HepG2 (cell line): ENCODE results near the gene INTS1. TPM values are rescaled to one million over a fixed set of nuclear protein-coding genes. Genes with fewer than 3 reads are reported as not detected.

Experiments
- ATAC-seq: fragments of 200-7000 bp; cut with Tn5 transposase; 3 replicates; pipeline ENCODE4 v1.9.1; 2020; ENCODE audit warnings: mild to moderate bottlenecking, moderate library complexity
- BruUV-seq: library from RNA; stranded (reverse); fragments of 400-500 nt; replicated peaks from 2 replicates; lab custom pipeline; 2021; lab: Mats Ljungman, UMichigan
- CTCF ChIA-PET: fragments of 300-600 bp; formaldehyde crosslinking; extraction: SDS; loops from one replicate; lab custom pipeline; 2021; ENCODE audit warnings: low total read pairs, inconsistent platforms, low intra/inter-chr PET ratio; lab: Yijun Ruan, JAX
- POLR2A ChIA-PET: fragments of 350-600 bp; sonication (Branson Sonifier 250); formaldehyde crosslinking; loops from one replicate; lab custom pipeline; 2020; ENCODE audit warnings: antibody characterized with exemption, inconsistent platforms; lab: Yijun Ruan, JAX
- DNase-seq: peaks from one replicate; pipeline ENCODE4 v3.0.0-alpha.2; 2015; ENCODE audit warnings: low spot score
- FAIRE-seq: peaks from 3 replicates; lab custom pipeline; 2011; peaks lifted over from hg19 to GRCh38; lab: Jason Lieb, UNC
- H2AFZ ChIP-seq: one replicate; pipeline ENCODE4 v1.6.1; 2011; ENCODE audit warnings: low read length, inconsistent platforms
- H3K27ac ChIP-seq: fragments of 300-600 bp; 3 replicates; pipeline ENCODE4 v1.8.0; 2011; ENCODE audit warnings: mixed run types, mild to moderate bottlenecking, mixed read lengths, low read length, inconsistent platforms; ENCODE audit not compliant: insufficient read depth; ENCODE audit errors: extremely low read length
- H3K27me3 ChIP-seq, 2 experiments: fragments of 200-600 bp in 1 of 2; 2 replicates in 1 of 2; 3 replicates in 1 of 2; pipeline versions ENCODE4 v1.6.0 to v1.8.0; 2011; ENCODE audit warnings: low read length in 2 of 2, mild to moderate bottlenecking in 2 of 2, moderate library complexity in 2 of 2, inconsistent platforms in 1 of 2; ENCODE audit not compliant: insufficient read depth in 2 of 2, control insufficient read depth in 1 of 2
- H3K36me3 ChIP-seq, 2 experiments: fragments of 200-600 bp in 1 of 2; replicated peaks in 1 of 2; 2 replicates in 1 of 2; 3 replicates in 1 of 2; pipeline versions ENCODE4 v1.5.1 to v1.8.0; 2011; ENCODE audit warnings: low read length in 2 of 2, inconsistent platforms in 1 of 2; ENCODE audit not compliant: insufficient read depth in 2 of 2, control insufficient read depth in 1 of 2
- H3K4me1 ChIP-seq: 2 replicates; pipeline ENCODE4 v1.5.1; 2012; ENCODE audit warnings: low read length, inconsistent platforms; ENCODE audit not compliant: insufficient read depth
- H3K4me2 ChIP-seq: 2 replicates; pipeline ENCODE4 v1.6.0; 2011; ENCODE audit warnings: low read depth, low read length, inconsistent platforms
- H3K4me3 ChIP-seq, 3 experiments: fragments of 200-600 bp in 1 of 3; sonication (generic), shearing (Covaris generic) in 1 of 3; replicated peaks in 1 of 3; 2 replicates each; pipeline ENCODE4 v1.5.1; 2011 to 2016; ENCODE audit warnings: low read length in 3 of 3, inconsistent platforms in 2 of 3, low read depth in 2 of 3, mild to moderate bottlenecking in 2 of 3, control low read depth in 1 of 3, mixed read lengths in 1 of 3; ENCODE audit not compliant: insufficient read depth in 1 of 3
- H3K79me2 ChIP-seq: one replicate; pipeline ENCODE4 v1.6.1; 2011; ENCODE audit warnings: low read length, inconsistent platforms; ENCODE audit not compliant: insufficient read depth
- H3K9ac ChIP-seq: 2 replicates; pipeline ENCODE4 v1.6.0; 2011; ENCODE audit warnings: mild to moderate bottlenecking, low read depth, low read length, inconsistent platforms; ENCODE audit not compliant: insufficient read depth
- H3K9me3 ChIP-seq: 2 replicates; pipeline ENCODE4 v1.5.1; 2012; ENCODE audit warnings: mild to moderate bottlenecking, low read length
- H4K20me1 ChIP-seq: 2 replicates; pipeline ENCODE4 v1.6.0; 2011; ENCODE audit warnings: inconsistent platforms, mild to moderate bottlenecking, low read length, moderate library complexity; ENCODE audit not compliant: insufficient read depth
- GATA4 ChIP-seq: sonication (generic); IDR thresholded peaks from 2 replicates; pipeline ENCODE4 v1.6.1; 2016; ENCODE audit warnings: antibody characterized with exemption, low read depth, borderline replicate concordance
- MIER3 ChIP-seq: IDR thresholded peaks from 2 replicates; pipeline ENCODE4 v1.6.1; 2016; ENCODE audit warnings: missing compliant biosample characterization, borderline replicate concordance
- MTA3 ChIP-seq: sonication (generic); formaldehyde crosslinking; IDR thresholded peaks from 2 replicates; pipeline ENCODE4 v1.4.0; 2020; ENCODE audit warnings: missing genetic modification reagents
- TCF7L2 ChIP-seq: IDR thresholded peaks from 2 replicates; pipeline ENCODE4 v1.6.1; 2011; ENCODE audit warnings: mild to moderate bottlenecking, low read depth, low read length, moderate library complexity
- WGBS: methylation state at CpG from one replicate; pipeline ENCODE4 v1.1.6; 2017; ENCODE audit warnings: low lambda C conversion rate; 5-methylcytosine and 5-hydroxymethylcytosine counted together
- in situ Hi-C: cut with HindIII; loops from 2 replicates; pipeline ENCODE4 v1.10.0; 2017; ENCODE audit warnings: low pct_unique_long_range_greater_than_20kb; ENCODE audit not compliant: extremely low pct_ligation_motif_present
- intact Hi-C: fragments of 100-400 bp; cut with micrococcal nuclease; formaldehyde crosslinking; loops from one replicate; pipeline ENCODE4 v1.10.0; 2022; ENCODE audit not compliant: unreplicated experiment
- polyA plus RNA-seq, 8 experiments: library from polyadenylated mRNA; depleted of rRNA in 3 of 8; stranded (reverse) in 7 of 8; unstranded in 1 of 8; fragments of >200 nt; fragmentation: Illumina TruSeq in 4 of 8; extraction: Trizol in 4 of 8; gene quantifications; 2 replicates each; pipeline versions ENCODE4 v1.2.1 to v1.2.3, GENCODE V29; 2011 to 2016; ENCODE audit warnings: low read depth in 4 of 8, missing spikeins in 1 of 8, mixed read lengths in 1 of 8; ENCODE audit not compliant: insufficient read depth in 1 of 8
- total RNA-seq, 5 experiments: library from RNA; depleted of rRNA; stranded (reverse); fragments of >200 nt; fragmentation: Illumina TruSeq; extraction: Trizol; gene quantifications; 2 replicates each; pipeline ENCODE4 v1.2.3, GENCODE V29; 2016; ENCODE audit warnings: low read depth in 1 of 5
- TF ChIP-seq, protein P1 (sequence below): sonication (generic); formaldehyde crosslinking; IDR thresholded peaks from 2 replicates; pipeline ENCODE4 v1.5.0; 2020; ENCODE audit warnings: mild to moderate bottlenecking, missing genetic modification reagents, borderline replicate concordance
- TF ChIP-seq, protein P2 (sequence below): sonication (generic); formaldehyde crosslinking; IDR thresholded peaks from 2 replicates; pipeline ENCODE4 v1.4.0; 2020; ENCODE audit warnings: mild to moderate bottlenecking, missing genetic modification reagents
- TF ChIP-seq, protein P3 (sequence below): fragments of 450-650 bp; IDR thresholded peaks from 2 replicates; pipeline ENCODE4 v1.6.1; 2017; ENCODE audit warnings: mild to moderate bottlenecking
- TF ChIP-seq, protein P4 (sequence below): IDR thresholded peaks from 2 replicates; pipeline ENCODE4 v1.6.1; 2016; ENCODE audit warnings: low read depth

INTS1 gene
- total and polyA plus RNA-seq, 2 of the 13 experiments (the other 11 are each of a cell fraction or from before 2014, with no cell fraction given): 13.7 to 29.0 TPM

DNA sequence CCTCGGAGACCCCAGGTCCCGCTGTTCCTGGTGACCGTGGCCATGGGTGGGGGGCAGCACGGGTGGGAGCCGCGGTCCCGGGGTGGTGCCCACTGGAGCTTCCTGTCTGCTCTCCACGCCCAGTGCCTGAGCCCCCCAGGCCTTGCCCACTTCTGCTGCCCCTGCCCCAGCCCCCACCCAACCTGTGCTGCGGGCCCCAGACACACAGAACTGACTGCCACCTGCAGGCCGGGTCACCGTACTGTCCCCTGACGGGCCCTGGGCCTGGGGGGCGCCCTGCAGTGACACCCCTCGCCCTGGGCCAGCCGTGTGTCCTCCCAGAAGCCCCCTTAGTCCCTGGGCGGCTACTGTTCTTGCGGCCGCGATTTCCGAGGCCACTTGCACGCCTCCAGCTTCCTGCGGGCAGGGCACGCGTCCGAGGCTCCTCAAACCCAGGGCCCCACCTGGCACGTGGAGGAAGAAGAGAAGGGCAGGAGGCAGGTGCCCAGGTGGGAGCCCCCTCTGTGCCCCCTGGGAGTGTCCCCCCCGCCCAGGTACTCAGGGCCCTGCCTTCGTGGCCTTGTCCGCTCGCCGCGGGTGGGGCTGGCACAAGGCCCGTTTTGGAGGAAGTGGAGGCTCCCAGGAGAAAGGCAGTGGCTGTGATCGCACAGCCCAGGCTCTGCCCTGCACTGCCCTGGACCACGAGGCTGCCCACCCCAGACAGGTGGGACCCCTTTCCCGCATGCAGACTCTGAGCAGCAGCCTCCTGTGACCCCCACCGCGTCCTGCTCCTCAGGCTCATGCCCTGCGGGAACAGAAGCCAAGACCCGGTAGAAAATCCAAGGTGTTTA lies 41.4 kb upstream of the INTS1 start (continued):
- TF ChIP-seq, protein P1, sequence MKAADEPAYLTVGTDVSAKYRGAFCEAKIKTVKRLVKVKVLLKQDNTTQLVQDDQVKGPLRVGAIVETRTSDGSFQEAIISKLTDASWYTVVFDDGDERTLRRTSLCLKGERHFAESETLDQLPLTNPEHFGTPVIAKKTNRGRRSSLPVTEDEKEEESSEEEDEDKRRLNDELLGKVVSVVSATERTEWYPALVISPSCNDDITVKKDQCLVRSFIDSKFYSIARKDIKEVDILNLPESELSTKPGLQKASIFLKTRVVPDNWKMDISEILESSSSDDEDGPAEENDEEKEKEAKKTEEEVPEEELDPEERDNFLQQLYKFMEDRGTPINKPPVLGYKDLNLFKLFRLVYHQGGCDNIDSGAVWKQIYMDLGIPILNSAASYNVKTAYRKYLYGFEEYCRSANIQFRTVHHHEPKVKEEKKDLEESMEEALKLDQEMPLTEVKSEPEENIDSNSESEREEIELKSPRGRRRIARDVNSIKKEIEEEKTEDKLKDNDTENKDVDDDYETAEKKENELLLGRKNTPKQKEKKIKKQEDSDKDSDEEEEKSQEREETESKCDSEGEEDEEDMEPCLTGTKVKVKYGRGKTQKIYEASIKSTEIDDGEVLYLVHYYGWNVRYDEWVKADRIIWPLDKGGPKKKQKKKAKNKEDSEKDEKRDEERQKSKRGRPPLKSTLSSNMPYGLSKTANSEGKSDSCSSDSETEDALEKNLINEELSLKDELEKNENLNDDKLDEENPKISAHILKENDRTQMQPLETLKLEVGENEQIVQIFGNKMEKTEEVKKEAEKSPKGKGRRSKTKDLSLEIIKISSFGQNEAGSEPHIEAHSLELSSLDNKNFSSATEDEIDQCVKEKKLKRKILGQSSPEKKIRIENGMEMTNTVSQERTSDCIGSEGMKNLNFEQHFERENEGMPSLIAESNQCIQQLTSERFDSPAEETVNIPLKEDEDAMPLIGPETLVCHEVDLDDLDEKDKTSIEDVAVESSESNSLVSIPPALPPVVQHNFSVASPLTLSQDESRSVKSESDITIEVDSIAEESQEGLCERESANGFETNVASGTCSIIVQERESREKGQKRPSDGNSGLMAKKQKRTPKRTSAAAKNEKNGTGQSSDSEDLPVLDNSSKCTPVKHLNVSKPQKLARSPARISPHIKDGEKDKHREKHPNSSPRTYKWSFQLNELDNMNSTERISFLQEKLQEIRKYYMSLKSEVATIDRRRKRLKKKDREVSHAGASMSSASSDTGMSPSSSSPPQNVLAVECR: no peak
- TF ChIP-seq, protein P2, sequence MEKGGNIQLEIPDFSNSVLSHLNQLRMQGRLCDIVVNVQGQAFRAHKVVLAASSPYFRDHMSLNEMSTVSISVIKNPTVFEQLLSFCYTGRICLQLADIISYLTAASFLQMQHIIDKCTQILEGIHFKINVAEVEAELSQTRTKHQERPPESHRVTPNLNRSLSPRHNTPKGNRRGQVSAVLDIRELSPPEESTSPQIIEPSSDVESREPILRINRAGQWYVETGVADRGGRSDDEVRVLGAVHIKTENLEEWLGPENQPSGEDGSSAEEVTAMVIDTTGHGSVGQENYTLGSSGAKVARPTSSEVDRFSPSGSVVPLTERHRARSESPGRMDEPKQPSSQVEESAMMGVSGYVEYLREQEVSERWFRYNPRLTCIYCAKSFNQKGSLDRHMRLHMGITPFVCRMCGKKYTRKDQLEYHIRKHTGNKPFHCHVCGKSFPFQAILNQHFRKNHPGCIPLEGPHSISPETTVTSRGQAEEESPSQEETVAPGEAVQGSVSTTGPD (CRISPR knock-in tag): no peak

DNA sequence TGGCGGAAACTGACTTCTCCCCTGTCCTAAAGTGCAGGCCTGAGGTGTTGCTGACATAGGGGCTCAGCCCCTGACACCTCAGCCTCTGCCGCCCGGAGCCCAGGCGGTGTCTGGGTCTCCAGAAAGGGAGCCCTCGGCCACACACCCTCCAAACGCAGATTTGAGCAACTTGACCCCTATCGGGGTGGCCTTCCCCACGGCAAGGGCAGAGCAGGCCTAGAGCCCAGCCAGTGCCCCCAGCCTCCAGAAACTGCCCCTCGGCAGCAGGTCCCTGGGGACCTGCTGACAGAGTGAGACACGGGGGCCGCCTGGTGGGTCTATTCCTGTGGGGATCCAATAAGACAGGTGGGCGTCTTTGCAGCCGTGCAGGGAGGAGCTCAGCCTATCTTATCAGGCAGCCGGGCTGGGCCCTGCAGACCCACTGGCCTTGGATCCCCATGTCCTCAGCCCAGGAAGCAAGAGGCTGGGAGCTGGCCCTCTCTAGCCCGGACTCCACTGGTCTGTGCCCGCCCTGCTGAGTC lies 40.8 kb upstream of the INTS1 start:
- DNase-seq: no peak
- Histone ChIP-seq H3K9me3 (no peaks in the 10 kb centered on the region), H3K4me2 (no peak overlapping the region), H3K79me2 (no peaks in the 10 kb centered on the region), H4K20me1 (no peaks in the 10 kb centered on the region), H3K27ac (no peak overlapping the region), H3K9ac (no peak overlapping the region), H3K36me3 (peaks cover 14 to 21% of the 10 kb centered on the region in 2 experiments; a peak in 4 of 5 replicates), H3K27me3 (no peaks in the 10 kb centered on the region), H2AFZ (no peak overlapping the region), H3K4me1 (no peaks in the 10 kb centered on the region), H3K4me3 (no peak overlapping the region)
- no TSS peak for BruUV-seq
- WGBS: no CpG with 5 or more reads among the region's 16 CpGs
- CTCF ChIA-PET: no interaction called here
- intact Hi-C loops: no loop called here
- ATAC-seq: peak; percentile 1; the same call in 2 of the 3 replicates
- POLR2A ChIA-PET: interaction anchor here (1.6 to 4.8 kb wide), 2 partner anchors 10 to 12 kb away, joined by 3 to 30 read pairs; partner anchors contain the start of gene TMEM184A
- in situ Hi-C loops: no loop called here
- FAIRE-seq: no peak
- TF ChIP-seq MIER3 (CRISPR knock-in tag) (no peak), GATA4 (no peak), TCF7L2 (no peak), MTA3 (CRISPR knock-in tag) (no peak)
- TF ChIP-seq, protein P3, sequence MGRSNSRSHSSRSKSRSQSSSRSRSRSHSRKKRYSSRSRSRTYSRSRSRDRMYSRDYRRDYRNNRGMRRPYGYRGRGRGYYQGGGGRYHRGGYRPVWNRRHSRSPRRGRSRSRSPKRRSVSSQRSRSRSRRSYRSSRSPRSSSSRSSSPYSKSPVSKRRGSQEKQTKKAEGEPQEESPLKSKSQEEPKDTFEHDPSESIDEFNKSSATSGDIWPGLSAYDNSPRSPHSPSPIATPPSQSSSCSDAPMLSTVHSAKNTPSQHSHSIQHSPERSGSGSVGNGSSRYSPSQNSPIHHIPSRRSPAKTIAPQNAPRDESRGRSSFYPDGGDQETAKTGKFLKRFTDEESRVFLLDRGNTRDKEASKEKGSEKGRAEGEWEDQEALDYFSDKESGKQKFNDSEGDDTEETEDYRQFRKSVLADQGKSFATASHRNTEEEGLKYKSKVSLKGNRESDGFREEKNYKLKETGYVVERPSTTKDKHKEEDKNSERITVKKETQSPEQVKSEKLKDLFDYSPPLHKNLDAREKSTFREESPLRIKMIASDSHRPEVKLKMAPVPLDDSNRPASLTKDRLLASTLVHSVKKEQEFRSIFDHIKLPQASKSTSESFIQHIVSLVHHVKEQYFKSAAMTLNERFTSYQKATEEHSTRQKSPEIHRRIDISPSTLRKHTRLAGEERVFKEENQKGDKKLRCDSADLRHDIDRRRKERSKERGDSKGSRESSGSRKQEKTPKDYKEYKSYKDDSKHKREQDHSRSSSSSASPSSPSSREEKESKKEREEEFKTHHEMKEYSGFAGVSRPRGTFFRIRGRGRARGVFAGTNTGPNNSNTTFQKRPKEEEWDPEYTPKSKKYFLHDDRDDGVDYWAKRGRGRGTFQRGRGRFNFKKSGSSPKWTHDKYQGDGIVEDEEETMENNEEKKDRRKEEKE: no peak
- TF ChIP-seq, protein P4, sequence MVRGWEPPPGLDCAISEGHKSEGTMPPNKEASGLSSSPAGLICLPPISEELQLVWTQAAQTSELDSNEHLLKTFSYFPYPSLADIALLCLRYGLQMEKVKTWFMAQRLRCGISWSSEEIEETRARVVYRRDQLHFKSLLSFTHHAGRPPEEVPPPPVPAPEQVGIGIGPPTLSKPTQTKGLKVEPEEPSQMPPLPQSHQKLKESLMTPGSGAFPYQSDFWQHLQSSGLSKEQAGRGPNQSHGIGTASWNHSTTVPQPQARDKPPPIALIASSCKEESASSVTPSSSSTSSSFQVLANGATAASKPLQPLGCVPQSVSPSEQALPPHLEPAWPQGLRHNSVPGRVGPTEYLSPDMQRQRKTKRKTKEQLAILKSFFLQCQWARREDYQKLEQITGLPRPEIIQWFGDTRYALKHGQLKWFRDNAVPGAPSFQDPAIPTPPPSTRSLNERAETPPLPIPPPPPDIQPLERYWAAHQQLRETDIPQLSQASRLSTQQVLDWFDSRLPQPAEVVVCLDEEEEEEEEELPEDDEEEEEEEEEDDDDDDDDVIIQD (CRISPR knock-in tag): no peak
